ENCODE results near the gene SHLD1.
"Not testable (repeated sequence)": the region's sequence is repeated elsewhere in the genome, so short reads cannot be mapped to it uniquely, and the experiment has no call there.

SHLD1 gene

DNA sequence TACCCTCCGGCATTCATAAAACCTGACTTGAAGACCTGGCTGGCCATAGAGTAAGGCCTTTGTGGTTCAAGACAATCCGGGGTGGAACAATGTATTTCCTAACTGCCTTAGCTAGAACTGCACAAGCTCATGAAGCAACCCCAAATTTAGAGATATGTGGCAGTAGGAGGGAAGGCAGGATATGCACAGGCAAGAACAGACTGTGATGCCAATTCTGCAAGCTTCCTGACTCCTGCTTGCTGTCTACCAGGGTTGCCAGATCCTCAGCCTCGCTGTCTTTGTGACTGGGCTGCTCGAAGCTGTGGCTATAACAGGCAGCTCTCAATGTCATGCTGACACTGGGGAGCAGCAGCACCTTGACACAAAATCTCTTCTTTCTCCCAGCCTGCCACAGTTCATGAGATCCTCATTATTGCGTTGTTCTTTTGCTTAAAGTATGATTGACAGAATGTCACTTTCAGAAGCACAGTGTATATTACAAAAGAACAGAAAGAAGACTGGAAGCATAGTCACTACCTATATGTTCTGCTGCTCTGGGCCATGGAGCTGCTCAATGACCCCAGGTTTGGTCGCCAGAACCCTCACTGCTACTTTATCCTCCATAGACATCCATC, 18.3 kb upstream of the SHLD1 start:
- H3K36me3 ChIP-seq = no peaks in the 10 kb centered on the region
- H3K9me3 ChIP-seq = no peaks in the 10 kb centered on the region
- H3K27ac ChIP-seq = no peak overlapping the region
- no peak overlapping the region for H3K4me3 ChIP-seq
- H3K4me1 ChIP-seq = no peaks in the 10 kb centered on the region
- no peaks in the 10 kb centered on the region for H3K27me3 ChIP-seq
- intact Hi-C loops (cut with DNase I; ENCODE audit: low total_unique reads) = no loop called here
- TF ChIP-seq, protein P1, sequence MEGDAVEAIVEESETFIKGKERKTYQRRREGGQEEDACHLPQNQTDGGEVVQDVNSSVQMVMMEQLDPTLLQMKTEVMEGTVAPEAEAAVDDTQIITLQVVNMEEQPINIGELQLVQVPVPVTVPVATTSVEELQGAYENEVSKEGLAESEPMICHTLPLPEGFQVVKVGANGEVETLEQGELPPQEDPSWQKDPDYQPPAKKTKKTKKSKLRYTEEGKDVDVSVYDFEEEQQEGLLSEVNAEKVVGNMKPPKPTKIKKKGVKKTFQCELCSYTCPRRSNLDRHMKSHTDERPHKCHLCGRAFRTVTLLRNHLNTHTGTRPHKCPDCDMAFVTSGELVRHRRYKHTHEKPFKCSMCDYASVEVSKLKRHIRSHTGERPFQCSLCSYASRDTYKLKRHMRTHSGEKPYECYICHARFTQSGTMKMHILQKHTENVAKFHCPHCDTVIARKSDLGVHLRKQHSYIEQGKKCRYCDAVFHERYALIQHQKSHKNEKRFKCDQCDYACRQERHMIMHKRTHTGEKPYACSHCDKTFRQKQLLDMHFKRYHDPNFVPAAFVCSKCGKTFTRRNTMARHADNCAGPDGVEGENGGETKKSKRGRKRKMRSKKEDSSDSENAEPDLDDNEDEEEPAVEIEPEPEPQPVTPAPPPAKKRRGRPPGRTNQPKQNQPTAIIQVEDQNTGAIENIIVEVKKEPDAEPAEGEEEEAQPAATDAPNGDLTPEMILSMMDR (IDR thresholded peaks at IDR 0.05) = no peak
- DNase-seq = no peak

DNA sequence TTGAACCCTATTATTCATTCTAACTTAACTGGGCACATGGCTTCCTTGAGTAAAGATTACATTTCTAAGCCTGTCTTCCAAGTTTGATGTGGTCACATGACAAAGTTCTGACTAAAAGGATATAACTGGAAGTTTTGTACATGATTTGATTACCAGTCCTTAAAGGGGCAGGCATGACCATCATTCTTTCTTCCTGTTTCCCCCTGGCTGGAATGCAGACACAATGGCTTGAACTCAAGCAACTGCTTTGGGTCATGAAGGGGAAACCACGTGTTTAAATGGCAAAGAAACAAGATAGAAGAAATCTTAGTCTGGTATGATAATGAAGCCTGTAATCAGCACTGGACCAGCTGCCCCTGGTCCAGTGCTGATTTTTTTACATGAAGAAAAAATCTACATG, 15.6 kb upstream of the SHLD1 start:
- intact Hi-C loops (cut with DNase I; ENCODE audit: low total_unique reads) = no loop called here
- no peak overlapping the region for H3K27ac ChIP-seq
- H3K4me3 ChIP-seq = no peak overlapping the region
- DNase-seq = no peak
- no peaks in the 10 kb centered on the region for H3K36me3 ChIP-seq
- TF ChIP-seq, protein P1 (IDR thresholded peaks at IDR 0.05) = no peak
- H3K27me3 ChIP-seq = no peaks in the 10 kb centered on the region
- no peaks in the 10 kb centered on the region for H3K4me1 ChIP-seq
- H3K9me3 ChIP-seq = no peaks in the 10 kb centered on the region

DNA sequence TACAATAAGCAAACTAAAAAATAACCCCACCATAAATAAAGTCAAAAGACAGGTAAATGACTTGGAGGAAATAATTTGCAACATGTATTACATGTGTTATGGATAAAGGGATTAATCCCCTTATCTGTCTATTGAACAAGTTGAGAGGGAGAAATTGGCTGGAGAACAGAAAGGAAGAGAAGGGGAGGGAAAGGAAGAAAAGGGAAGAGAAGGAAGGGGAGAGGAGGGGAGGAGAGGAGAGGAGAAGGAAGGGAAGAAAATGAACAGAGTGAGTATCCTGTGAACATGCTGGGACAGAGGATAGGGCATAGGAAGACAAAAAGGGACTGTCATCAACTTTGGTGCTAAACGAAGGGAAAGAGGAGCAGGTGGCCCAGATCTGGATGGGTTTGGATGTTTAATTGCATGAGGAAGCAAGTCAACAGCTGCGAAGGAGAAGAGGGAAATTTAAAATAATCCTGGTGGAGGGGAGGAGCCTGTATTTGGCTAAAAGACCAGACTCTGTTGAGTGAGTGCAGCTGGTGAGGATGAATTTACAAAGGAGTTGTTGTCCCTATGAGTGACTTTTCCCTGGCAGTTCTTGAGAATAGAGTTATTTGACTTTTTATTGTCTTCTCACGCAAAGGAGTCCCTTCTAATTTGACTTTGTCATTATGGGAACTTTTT, 14.2 kb upstream of the SHLD1 start:
- Histone ChIP-seq H3K4me1 (no peaks in the 10 kb centered on the region), H3K4me3 (no peak overlapping the region), H3K36me3 (no peaks in the 10 kb centered on the region), H3K27me3 (no peaks in the 10 kb centered on the region), H3K9me3 (no peaks in the 10 kb centered on the region), H3K27ac (no peak overlapping the region)
- TF ChIP-seq, protein P1 (IDR thresholded peaks at IDR 0.05) = no peak
- intact Hi-C loops (cut with DNase I; ENCODE audit: low total_unique reads) = no loop called here
- no peak for DNase-seq

DNA sequence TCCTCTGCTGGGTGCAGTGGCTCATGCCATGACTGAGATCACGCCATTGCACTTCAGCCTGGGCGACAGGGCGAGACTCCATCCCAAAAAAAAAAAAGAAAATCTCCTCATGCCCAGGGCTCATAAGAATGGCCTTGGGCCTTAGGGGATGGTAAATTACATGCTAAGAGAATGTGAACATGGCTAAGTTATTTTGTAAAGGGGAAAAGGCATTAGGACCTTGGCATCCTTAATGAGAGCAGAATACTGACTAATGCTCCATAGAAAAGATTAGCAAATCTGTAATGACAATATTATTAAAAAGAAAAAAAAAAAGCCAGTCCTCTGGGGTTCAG, 12.6 kb upstream of the SHLD1 start:
- TF ChIP-seq, protein P1 (IDR thresholded peaks at IDR 0.05) = no peak
- Histone ChIP-seq H3K9me3 (no peaks in the 10 kb centered on the region), H3K27ac (no peak overlapping the region), H3K4me3 (no peak overlapping the region), H3K4me1 (no peaks in the 10 kb centered on the region), H3K36me3 (no peaks in the 10 kb centered on the region), H3K27me3 (no peaks in the 10 kb centered on the region)
- no peak for DNase-seq
- intact Hi-C loops (cut with DNase I; ENCODE audit: low total_unique reads) = no loop called here

DNA sequence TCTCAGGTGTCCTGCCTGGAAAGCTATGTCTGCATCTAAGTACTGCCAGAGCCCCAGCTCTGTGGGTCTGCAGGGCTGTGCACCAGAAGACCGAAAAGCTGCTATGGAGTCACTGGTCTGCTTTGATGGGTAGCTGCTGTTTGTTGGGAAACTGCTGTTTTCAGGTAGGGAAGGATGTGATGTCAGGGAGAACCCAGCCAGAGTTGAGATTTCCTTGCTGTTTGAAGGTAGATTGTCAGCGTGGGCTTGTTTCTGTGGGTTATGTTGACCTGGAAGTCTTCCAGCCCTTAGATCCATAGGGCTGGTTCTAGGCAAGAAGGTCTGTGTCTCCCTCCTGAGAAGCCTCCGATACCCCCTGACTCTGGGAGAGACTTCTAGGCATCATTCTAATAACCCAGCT, 12.2 kb upstream of the SHLD1 start:
- no peaks in the 10 kb centered on the region for H3K27me3 ChIP-seq
- no peaks in the 10 kb centered on the region for H3K4me1 ChIP-seq
- TF ChIP-seq, protein P1 (IDR thresholded peaks at IDR 0.05) = no peak
- intact Hi-C loops (cut with DNase I; ENCODE audit: low total_unique reads) = no loop called here
- H3K4me3 ChIP-seq = no peak overlapping the region
- H3K36me3 ChIP-seq = no peaks in the 10 kb centered on the region
- H3K9me3 ChIP-seq = no peaks in the 10 kb centered on the region
- DNase-seq = no peak
- no peak overlapping the region for H3K27ac ChIP-seq

DNA sequence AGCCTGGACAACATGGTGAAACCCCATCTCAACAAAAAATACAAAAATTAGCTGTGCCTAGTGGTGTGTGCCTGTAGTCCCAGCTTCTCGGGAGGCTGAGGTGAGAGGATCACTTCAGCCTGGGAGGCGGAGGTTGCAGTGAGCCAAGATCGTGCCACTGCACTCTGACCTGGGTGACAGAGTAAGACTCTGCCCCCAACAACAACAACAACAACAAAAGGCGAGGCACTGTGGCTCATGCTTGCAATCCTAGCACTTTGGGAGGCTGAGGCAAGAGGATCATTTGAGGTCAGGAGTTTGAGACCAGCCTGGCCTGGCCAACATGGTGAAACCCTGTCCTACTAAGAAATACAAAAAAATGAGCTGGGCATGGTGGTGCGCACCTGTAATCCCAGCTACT, 9.6 kb upstream of the SHLD1 start:
- H3K4me1 ChIP-seq; H3K27ac ChIP-seq; intact Hi-C loops (cut with DNase I; ENCODE audit: low total_unique reads); H3K27me3 ChIP-seq; H3K4me3 ChIP-seq; H3K36me3 ChIP-seq; DNase-seq; H3K9me3 ChIP-seq: not testable (repeated sequence)
